GM12892 (cell line): ENCODE data around the gene ACD.

ENCODE experiments used
- POLR2A ChIP-seq: IDR thresholded peaks from 2 replicates; pipeline ENCODE4 v1.6.1; 2011; ENCODE audit warnings: low read depth, low read length, control low read depth
- POLR2AphosphoS5 ChIP-seq: IDR thresholded peaks from 2 replicates; pipeline ENCODE4 v1.6.1; 2011; ENCODE audit warnings: low read depth, low read length, control low read depth
- TAF1 ChIP-seq: IDR thresholded peaks from 2 replicates; pipeline ENCODE4 v1.6.1; 2011; ENCODE audit warnings: low read depth, mild to moderate bottlenecking, control low read depth, low read length, borderline replicate concordance

GRCh38 chr16:67654403-67654911, 5.6 kb downstream of the ACD start:
- TF ChIP-seq POLR2A = no peak
- no peak for TF ChIP-seq TAF1
- no peak for TF ChIP-seq POLR2AphosphoS5
